Activated T-cell treated with anti-CD3 and anti-CD28 coated beads, Interleukin-2, amount 50 U/mL, for 24 hours (primary cell): ENCODE results near the gene GPR26.

ENCODE experiments used
- DNase-seq: peaks from one replicate; pipeline ENCODE4 v3.0.0-alpha.2; 2020
- H3K27ac Mint-ChIP-seq: 2 replicates; pipeline ENCODE4 v1.8.0; 2020; ENCODE audit warnings: mild to moderate bottlenecking, mixed read lengths
- H3K27me3 Mint-ChIP-seq: 2 replicates; pipeline ENCODE4 v1.8.0; 2020; ENCODE audit warnings: mixed read lengths
- H3K36me3 Mint-ChIP-seq: 2 replicates; pipeline ENCODE4 v1.8.0; 2020; ENCODE audit warnings: low read depth, mixed read lengths
- H3K4me1 Mint-ChIP-seq: 2 replicates; pipeline ENCODE4 v1.8.0; 2020; ENCODE audit warnings: low read depth, mixed read lengths
- H3K4me3 Mint-ChIP-seq: 2 replicates; pipeline ENCODE4 v1.8.0; 2020; ENCODE audit warnings: mild to moderate bottlenecking, moderate library complexity, mixed read lengths
- H3K9me3 Mint-ChIP-seq: 2 replicates; pipeline ENCODE4 v1.8.0; 2020; ENCODE audit warnings: mixed read lengths

GPR26 gene

DNA sequence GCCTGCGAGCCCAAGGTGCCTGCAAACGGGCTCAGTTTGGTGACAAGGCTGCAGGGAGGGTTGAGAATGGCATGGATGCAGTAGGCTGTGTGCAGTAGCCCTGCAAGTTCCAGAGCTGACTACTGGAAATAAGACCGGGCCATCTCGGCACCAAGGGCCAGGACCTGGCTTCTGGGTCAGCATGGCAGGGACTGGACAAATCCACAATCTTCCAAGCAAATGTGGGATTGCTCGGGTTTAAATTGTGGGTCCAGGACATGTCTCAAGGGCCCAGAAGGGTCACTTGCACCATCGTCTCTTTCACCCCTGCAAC, 78.0 kb downstream of the GPR26 start:
- H3K9me3 Mint-ChIP-seq: no peaks in the 10 kb centered on the region
- H3K27ac Mint-ChIP-seq: no peak overlapping the region
- no peaks in the 10 kb centered on the region for H3K36me3 Mint-ChIP-seq
- H3K27me3 Mint-ChIP-seq: no peaks in the 10 kb centered on the region
- no peaks in the 10 kb centered on the region for H3K4me1 Mint-ChIP-seq
- H3K4me3 Mint-ChIP-seq: no peak overlapping the region
- no peak for DNase-seq
